ENCODE results near the gene GPR137.

DNA sequence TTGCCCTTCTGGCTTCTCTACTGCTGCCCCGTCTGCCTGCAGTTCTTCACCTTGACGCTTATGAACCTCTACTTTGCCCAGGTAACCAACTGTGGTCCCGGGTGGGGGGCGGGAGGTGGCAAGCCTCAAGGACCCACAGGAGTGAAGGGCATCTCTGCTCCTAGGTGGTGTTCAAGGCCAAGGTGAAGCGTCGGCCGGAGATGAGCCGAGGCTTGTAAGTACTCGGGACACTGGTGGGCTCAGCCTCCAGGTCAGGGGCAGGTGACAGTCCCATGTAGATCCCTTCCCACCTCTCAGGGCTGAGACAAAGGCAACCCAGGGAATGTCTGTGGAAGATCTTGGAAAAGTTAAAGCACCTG lies 1.1 kb downstream of the GPR137 start:
- no peak for TF ChIP-seq RAD21 (CRISPR knock-in tag; conservative IDR thresholded peaks at IDR 0.05 in 1 of 2, IDR thresholded peaks at IDR 0.05 in 1 of 2)
- TF ChIP-seq SP2 (IDR thresholded peaks at IDR 0.05; ENCODE audit: extremely low read depth, low read depth, low read length, poor library complexity, severe bottlenecking) = no peak
- TF ChIP-seq ZNF655 (CRISPR knock-in tag; IDR thresholded peaks at IDR 0.05) = no peak
- TF ChIP-seq, protein P1, sequence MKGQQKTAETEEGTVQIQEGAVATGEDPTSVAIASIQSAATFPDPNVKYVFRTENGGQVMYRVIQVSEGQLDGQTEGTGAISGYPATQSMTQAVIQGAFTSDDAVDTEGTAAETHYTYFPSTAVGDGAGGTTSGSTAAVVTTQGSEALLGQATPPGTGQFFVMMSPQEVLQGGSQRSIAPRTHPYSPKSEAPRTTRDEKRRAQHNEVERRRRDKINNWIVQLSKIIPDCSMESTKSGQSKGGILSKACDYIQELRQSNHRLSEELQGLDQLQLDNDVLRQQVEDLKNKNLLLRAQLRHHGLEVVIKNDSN (CRISPR knock-in tag; IDR thresholded peaks at IDR 0.05) = no peak
- no peak for TF ChIP-seq SREBF1 (IDR thresholded peaks at IDR 0.05; ENCODE audit: borderline replicate concordance, low read depth, low read length)
- no peak for TF ChIP-seq CC2D1A (IDR thresholded peaks at IDR 0.05)
